MV-4-11 (cell line): ENCODE results near the gene OCLN.
"Not testable (repeated sequence)": the region's sequence is repeated elsewhere in the genome, so short reads cannot be mapped to it uniquely, and the experiment has no call there.

Experiments used
- DNase-seq: peaks from one replicate; lab custom pipeline; 2025; lab: John Stamatoyannopoulos, UW

OCLN gene

DNA sequence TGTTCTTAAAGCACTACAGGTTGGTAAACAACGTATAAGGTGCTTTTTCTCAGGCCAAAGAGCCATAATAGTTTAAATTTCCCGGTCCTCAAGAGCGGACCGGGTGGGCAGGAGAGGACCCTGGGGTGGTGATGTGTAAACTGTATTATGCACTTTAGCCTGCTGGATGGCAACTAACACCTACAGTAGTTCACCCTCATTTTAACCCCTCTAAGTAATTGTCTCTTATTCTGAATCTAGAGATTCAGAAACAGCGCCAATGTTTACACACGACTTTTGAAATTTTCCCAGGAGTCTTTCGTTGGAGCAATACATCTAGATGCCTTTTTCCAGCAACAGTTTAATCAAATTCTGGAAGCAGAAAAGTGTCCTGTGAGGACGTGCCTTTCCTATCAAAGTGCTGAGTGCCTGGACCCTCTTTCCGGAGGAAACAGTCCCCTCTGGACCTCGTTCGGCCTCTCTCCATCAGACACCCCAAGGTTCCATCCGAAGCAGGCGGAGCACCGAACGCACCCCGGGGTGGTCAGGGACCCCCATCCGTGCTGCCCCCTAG, 676 bp upstream of the OCLN start:
- DNase-seq = no peak

- no peak for DNase-seq
Observed at GRCh38 chr5:69492923-69493395, 369 bp downstream of the OCLN start.

GRCh38 chr5:69493396-69494133, 975 bp downstream of the OCLN start:
- peak; percentile 13 for DNase-seq

- no peak for DNase-seq
Observed at GRCh38 chr5:69494452-69494851, 1.9 kb downstream of the OCLN start.

- no peak for DNase-seq
Observed at GRCh38 chr5:69497006-69497520, 4.5 kb downstream of the OCLN start.

- DNase-seq = no peak
Observed at GRCh38 chr5:69498384-69498783, 5.8 kb downstream of the OCLN start.

- DNase-seq = no peak
Observed at GRCh38 chr5:69502367-69502766, 9.8 kb downstream of the OCLN start.

- no peak for DNase-seq
Observed at GRCh38 chr5:69502767-69503488, 10.3 kb downstream of the OCLN start.

- DNase-seq = no peak
Observed at GRCh38 chr5:69504036-69504435, 11.4 kb downstream of the OCLN start.

DNA sequence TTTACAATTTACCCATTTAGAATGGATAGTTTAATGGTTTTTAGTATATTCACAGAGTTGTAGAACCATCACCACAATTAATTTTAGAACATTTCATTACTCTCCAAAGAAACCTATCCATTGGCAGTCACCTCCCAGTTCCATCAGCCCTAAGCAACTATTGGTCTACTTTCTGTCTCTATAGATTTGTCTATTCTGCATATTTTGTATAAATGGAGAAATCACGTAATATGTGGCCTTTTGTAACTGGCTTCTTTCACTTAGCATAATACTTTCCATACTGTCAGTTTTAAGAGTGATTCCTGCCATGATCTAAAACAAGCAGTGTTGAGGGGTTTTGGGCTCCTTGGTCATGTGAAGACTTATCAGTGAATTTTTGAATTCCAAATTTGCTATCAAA, 12.7 kb downstream of the OCLN start:
- no peak for DNase-seq

DNA sequence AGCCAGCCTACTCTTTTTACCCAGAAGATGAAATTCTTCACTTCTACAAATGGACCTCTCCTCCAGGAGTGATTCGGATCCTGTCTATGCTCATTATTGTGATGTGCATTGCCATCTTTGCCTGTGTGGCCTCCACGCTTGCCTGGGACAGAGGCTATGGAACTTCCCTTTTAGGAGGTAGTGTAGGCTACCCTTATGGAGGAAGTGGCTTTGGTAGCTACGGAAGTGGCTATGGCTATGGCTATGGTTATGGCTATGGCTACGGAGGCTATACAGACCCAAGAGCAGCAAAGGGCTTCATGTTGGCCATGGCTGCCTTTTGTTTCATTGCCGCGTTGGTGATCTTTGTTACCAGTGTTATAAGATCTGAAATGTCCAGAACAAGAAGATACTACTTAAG, 16.6 kb downstream of the OCLN start:
- peak; percentile 84 for DNase-seq

DNA sequence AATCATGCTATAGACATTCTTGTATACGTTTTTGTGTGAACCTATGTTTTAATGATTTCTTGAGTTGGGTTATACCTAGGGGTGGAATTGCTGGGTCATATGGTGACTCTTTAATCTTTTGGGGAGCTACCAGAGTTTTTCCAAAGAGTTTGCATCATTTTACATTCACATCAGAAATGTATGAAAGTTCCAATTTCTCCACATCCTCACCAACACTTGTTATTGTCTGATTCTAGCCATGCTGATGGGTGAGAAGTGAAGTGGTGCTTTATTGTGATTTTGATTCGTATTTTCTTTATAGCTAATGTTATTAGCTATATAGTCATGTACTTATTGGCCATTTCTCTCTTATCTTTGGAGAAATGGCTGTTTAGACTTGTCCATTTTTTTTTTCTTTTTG, 18.1 kb downstream of the OCLN start:
- no peak for DNase-seq

DNA sequence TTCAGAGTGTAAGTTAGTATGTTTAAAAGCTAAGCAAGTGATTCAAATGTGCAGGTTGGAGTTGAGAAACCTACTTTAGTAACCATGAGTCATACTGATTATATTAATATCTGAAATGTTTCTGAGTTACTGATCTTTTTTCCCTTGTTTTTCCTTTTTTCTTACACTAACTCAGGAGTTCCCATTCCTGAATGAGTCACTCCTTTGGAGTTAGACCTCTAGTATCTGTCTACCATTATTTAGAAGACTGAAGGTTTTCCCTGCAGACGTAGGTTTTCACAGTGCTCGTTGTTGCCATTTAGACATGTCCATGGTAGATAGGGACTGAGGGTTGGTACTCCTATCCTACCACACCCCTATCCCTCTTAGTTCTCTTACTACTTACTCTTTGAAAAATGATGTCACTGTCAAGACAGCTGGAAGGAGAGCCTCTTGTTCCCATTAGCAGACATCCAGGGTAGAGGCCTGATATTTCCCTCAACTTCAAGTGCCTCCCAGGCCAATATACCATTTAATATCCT, 20.2 kb downstream of the OCLN start:
- DNase-seq = no peak

- DNase-seq = not testable (repeated sequence)
Observed at GRCh38 chr5:69515570-69515969, 23.0 kb downstream of the OCLN start.

DNA sequence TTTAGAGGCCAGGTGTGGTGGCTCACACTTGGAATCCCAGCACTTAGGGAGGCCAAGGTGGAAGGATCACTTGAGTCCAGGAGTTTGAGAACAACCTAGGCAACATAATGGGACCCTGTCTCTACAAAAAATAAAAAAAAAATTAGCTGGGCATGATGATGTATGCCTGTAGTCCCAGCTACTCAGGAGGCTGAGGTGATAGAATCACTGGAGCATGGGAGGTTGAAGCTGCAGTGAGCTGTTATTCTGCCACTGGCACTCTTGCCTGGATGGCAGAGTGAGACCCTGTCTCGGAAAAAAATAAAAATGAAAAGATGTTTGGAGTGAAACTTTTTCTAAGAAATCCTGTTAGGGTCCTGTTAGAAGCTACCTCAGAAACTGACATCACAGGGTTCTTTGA, 24.2 kb downstream of the OCLN start:
- DNase-seq = no peak

- no peak for DNase-seq
Observed at GRCh38 chr5:69517763-69518212, 25.2 kb downstream of the OCLN start.

DNA sequence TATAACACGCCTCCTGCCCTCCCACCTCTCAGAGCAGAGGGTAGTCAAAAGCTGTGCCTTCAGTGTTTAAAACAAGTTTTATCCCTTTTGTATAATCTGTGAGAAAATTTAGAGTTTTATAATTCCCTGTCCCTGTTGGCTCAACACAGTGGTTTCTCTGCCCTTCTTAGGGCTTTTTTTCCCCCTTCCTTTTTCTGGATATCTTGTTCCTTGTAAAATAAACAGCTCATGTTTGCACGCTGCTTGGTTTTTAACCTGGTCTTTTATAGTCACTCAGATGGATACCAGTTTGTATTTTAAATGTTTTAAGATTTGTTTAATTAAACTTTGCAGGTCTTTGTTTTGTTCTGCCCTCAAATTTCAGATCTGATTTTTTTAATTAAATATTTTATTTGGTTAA, 26.7 kb downstream of the OCLN start:
- no peak for DNase-seq

DNA sequence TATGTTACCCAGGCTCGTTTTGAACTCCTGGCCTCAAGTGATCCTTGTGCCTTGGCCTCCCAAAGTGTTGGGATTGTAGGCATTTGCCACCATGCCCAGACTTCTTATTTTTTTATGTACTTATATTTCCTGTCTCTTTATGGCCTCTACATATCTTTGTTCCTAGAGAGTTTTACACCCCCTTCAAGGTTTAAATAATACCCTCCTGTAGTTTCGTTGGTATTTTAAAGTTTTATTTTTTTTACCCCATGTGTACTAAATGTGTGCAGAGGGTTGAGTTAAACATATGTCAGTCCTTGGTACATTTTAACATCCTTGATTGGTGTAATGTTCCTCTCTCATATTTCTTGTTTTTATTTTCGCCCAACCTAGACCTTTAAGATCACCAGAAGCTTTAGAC, 29.4 kb downstream of the OCLN start:
- DNase-seq = no peak

- no peak for DNase-seq
Observed at GRCh38 chr5:69525490-69525889, 32.9 kb downstream of the OCLN start.

GRCh38 chr5:69526660-69527059, 34.1 kb downstream of the OCLN start:
- DNase-seq = no peak

GRCh38 chr5:69527128-69527770, 34.7 kb downstream of the OCLN start:
- no peak for DNase-seq

- DNase-seq = no peak
Observed at GRCh38 chr5:69528035-69528434, 35.4 kb downstream of the OCLN start.
